SK-N-MC (cell line): ENCODE results near the gene ZSCAN12.

ENCODE experiments used
- EZH2 ChIP-seq: fragments of 200-600 bp; sonication (generic); IDR thresholded peaks from one replicate; pipeline ENCODE4 v1.6.1; 2017; ENCODE audit warnings: antibody characterized with exemption
- FOXP2 ChIP-seq: optimal IDR thresholded peaks from 2 replicates; pipeline ENCODE3; 2011; ENCODE audit warnings: mild to moderate bottlenecking, moderate library complexity; ENCODE audit not compliant: insufficient read depth; ENCODE audit errors: extremely low read length, control extremely low read depth
- POLR2AphosphoS5 ChIP-seq: IDR thresholded peaks from 2 replicates; pipeline ENCODE4 v1.6.1; 2012; ENCODE audit warnings: mild to moderate bottlenecking, low read depth, low read length, borderline replicate concordance

GRCh38 chr6:28400122-28400451 lies 540 bp upstream of the ZSCAN12 start:
- TF ChIP-seq EZH2 (no peak), POLR2AphosphoS5 (no peak), FOXP2 (no peak)
